Prostate gland (tissue), 2 donors: ENCODE data around the gene SLC16A7. TPM values are rescaled to one million over a fixed set of nuclear protein-coding genes. Genes with fewer than 3 reads are reported as not detected.

ENCODE experiments used
- DNase-seq: peaks from one replicate; pipeline ENCODE4 v3.0.0-alpha.2; 2019; ENCODE audit warnings: low spot score
- H3K27ac ChIP-seq, 2 donors: fragments of 200-600 bp; sonication (generic); 2 replicates each; pipeline ENCODE4 v1.5.1; 2017 to 2019
- H3K27me3 ChIP-seq: fragments of 200-600 bp; sonication (generic); replicated peaks from 2 replicates; pipeline ENCODE4 v1.5.1; 2019; ENCODE audit not compliant: insufficient read depth
- H3K36me3 ChIP-seq, 2 donors: fragments of 200-600 bp; sonication (generic); 1 replicate in 1 of 2; 2 replicates in 1 of 2; pipeline versions ENCODE4 v1.5.1 to v1.8.1; 2017 to 2019
- H3K4me1 ChIP-seq: fragments of 200-600 bp; sonication (generic); replicated peaks from 2 replicates; pipeline ENCODE4 v1.5.1; 2019
- H3K4me3 ChIP-seq, 2 donors: fragments of 200-600 bp; sonication (generic); 2 replicates each; pipeline ENCODE4 v1.5.1; 2017 to 2019
- H3K9me3 ChIP-seq: fragments of 200-600 bp; sonication (generic); 2 replicates; pipeline ENCODE4 v1.5.1; 2017
- POLR2A ChIP-seq: fragments of 450-650 bp; IDR thresholded peaks from one replicate; pipeline ENCODE4 v1.6.1; 2016; ENCODE audit warnings: antibody characterized with exemption, mild to moderate bottlenecking
- POLR2AphosphoS5 ChIP-seq: sonication (generic); formaldehyde crosslinking; IDR thresholded peaks from one replicate; pipeline ENCODE4 v1.6.1; 2017; ENCODE audit warnings: antibody characterized with exemption
- WGBS: methylation state at CpG from one replicate; pipeline ENCODE4 v1.1.5; 2018; 5-methylcytosine and 5-hydroxymethylcytosine counted together
- intact Hi-C: fragments of 100-400 bp; cut with DNase I; formaldehyde crosslinking; loops from one replicate; pipeline ENCODE4 v1.14.2; 2022
- total RNA-seq, 2 donors: library from RNA; depleted of rRNA; stranded (reverse); fragments of >200 nt; gene quantifications; one replicate each; pipeline ENCODE4 v1.1.0, GENCODE V29; 2016
- TF ChIP-seq, protein P1 (sequence below), 4 experiments: fragments of 200-600 bp in 2 of 4; fragments of 450-650 bp in 2 of 4; sonication (generic) in 2 of 4; IDR thresholded peaks; 1 replicate in 3 of 4; 2 replicates in 1 of 4; pipeline ENCODE4 v1.5.1; 2016 to 2019; ENCODE audit warnings: antibody characterized with exemption in 4 of 4, mild to moderate bottlenecking in 2 of 4, moderate library complexity in 2 of 4

SLC16A7 gene
- total RNA-seq, 2 donors from 2014 or later = 4.3 to 10.6 TPM

DNA sequence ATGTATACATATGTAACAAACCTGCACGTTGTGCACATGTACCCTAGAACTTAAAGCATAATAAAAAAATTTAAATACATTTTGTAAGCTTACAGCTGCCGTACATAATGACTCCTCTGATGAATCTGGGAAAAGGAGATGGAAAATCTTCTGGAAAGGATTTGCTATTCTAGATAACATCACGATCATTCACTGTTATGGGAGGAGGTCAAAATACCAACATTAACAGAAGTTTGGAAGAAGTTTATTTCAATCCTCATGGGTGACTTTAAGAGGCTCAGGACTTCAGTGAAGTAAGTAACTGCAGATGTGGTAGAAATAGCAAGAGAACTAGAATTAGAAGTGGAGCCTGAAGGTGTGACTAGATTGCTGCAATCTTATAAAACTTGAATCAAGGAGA is 172.2 kb downstream of the SLC16A7 start:
- H3K4me1 ChIP-seq = no peaks in the 10 kb centered on the region
- WGBS = 85% methylated on average over 3 of the region's 3 CpGs
- H3K27ac ChIP-seq = no peak overlapping the region
- no peak for TF ChIP-seq POLR2A
- H3K27me3 ChIP-seq = no peaks in the 10 kb centered on the region
- no peak for DNase-seq
- intact Hi-C loops = no loop called here
- H3K36me3 ChIP-seq = no peaks in the 10 kb centered on the region
- no peak overlapping the region for H3K4me3 ChIP-seq
- H3K9me3 ChIP-seq = no peaks in the 10 kb centered on the region

DNA sequence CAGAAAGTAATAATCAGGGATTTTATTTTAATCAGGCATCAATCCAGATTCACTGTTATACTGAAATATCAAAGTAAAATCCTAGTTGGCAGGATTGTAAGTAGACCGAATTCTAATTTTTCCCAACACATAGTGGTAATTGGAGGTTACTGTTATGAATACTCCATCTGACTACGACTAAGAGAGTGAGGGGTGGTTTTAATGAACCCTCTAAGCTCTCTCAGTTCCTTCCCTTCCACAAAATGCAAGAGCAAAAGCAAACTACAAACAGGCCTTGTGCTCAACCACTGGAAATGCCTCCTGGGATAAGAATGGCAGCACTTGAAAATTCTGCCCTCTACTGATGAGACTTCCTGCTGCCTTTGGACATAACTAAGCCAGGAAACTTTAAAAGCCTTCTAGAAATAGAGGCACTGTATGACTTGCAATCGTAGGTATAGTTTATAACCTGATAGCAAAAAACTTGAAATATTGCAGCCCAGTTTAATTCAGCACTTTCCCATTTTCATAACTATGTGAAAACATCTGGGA is 184.8 kb downstream of the SLC16A7 start:
- intact Hi-C loops = no loop called here
- H3K27me3 ChIP-seq = no peaks in the 10 kb centered on the region
- TF ChIP-seq POLR2A = no peak
- TF ChIP-seq POLR2AphosphoS5 = no peak
- TF ChIP-seq, protein P1, sequence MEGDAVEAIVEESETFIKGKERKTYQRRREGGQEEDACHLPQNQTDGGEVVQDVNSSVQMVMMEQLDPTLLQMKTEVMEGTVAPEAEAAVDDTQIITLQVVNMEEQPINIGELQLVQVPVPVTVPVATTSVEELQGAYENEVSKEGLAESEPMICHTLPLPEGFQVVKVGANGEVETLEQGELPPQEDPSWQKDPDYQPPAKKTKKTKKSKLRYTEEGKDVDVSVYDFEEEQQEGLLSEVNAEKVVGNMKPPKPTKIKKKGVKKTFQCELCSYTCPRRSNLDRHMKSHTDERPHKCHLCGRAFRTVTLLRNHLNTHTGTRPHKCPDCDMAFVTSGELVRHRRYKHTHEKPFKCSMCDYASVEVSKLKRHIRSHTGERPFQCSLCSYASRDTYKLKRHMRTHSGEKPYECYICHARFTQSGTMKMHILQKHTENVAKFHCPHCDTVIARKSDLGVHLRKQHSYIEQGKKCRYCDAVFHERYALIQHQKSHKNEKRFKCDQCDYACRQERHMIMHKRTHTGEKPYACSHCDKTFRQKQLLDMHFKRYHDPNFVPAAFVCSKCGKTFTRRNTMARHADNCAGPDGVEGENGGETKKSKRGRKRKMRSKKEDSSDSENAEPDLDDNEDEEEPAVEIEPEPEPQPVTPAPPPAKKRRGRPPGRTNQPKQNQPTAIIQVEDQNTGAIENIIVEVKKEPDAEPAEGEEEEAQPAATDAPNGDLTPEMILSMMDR (IDR thresholded peaks at IDR 0.05) = no peak
- H3K4me3 ChIP-seq = no peak overlapping the region
- H3K9me3 ChIP-seq = no peaks in the 10 kb centered on the region
- H3K36me3 ChIP-seq = no peaks in the 10 kb centered on the region
- no peak overlapping the region for H3K27ac ChIP-seq
- no peaks in the 10 kb centered on the region for H3K4me1 ChIP-seq
- DNase-seq = no peak
- WGBS = 65% methylated on average over 3 of the region's 3 CpGs

DNA sequence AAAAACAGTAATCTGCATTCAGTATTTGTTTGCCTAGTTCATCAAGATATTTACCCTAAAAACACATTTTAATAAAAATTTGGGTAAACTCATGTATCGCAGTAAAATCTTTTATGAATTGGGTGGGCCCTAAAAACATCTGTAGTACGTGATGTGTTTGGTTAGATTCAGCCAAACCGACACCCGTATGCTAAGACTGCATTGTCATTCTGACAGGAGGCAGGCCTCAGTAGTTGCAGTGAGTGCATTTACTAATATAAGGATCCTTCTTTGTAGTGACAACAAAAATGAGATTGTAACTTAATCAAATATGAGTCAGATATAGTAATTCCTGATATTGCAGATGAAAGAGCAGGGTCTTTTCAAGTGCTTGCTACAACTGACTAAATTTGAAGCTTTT is 191.8 kb downstream of the SLC16A7 start:
- no peaks in the 10 kb centered on the region for H3K4me1 ChIP-seq
- no peaks in the 10 kb centered on the region for H3K36me3 ChIP-seq
- no peak overlapping the region for H3K4me3 ChIP-seq
- no peak for DNase-seq
- no peaks in the 10 kb centered on the region for H3K27me3 ChIP-seq
- H3K9me3 ChIP-seq = no peaks in the 10 kb centered on the region
- H3K27ac ChIP-seq = no peak overlapping the region
- intact Hi-C loops = no loop called here
- WGBS = 38% methylated on average over 4 of the region's 4 CpGs
- TF ChIP-seq POLR2A = no peak
- no peak for TF ChIP-seq POLR2AphosphoS5
- TF ChIP-seq, protein P1 (IDR thresholded peaks at IDR 0.05) = no peak

DNA sequence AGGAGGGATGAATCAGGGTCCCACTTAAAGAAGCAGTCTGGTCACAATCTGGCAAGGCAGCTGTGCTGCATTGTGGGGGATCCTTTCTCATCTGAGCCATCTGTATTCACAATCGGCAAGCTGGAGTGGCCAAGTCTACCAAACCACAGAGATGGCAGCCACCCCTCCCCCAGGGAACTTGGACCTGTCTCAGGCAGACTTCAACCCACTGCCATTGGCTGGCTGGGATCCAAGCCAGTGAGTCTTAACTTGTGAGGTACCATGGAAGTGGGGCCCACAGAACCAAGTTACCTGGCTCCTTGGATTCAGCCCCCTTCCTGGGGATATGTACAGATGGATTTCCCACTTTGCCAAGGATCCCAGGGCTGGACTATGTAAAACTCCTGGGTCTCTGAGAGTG is 196.8 kb downstream of the SLC16A7 start:
- Histone ChIP-seq H3K9me3 (no peaks in the 10 kb centered on the region), H3K27me3 (no peaks in the 10 kb centered on the region), H3K4me1 (no peaks in the 10 kb centered on the region), H3K27ac (no peak overlapping the region), H3K4me3 (no peak overlapping the region), H3K36me3 (no peaks in the 10 kb centered on the region)
- 92% methylated on average over 1 of the region's 1 CpG for WGBS
- DNase-seq = no peak
- intact Hi-C loops = no loop called here
- TF ChIP-seq, protein P1 (IDR thresholded peaks at IDR 0.05) = no peak
- TF ChIP-seq POLR2A (no peak), POLR2AphosphoS5 (no peak)

GRCh38 chr12:59803735-59804134 is 207.9 kb downstream of the SLC16A7 start:
- no peak for DNase-seq
- no peaks in the 10 kb centered on the region for H3K4me1 ChIP-seq
- no peaks in the 10 kb centered on the region for H3K9me3 ChIP-seq
- H3K27ac ChIP-seq = peak overlapping the region in 1 of 2 donors; percentile 13
- TF ChIP-seq POLR2AphosphoS5 (no peak), POLR2A (no peak)
- TF ChIP-seq, protein P1 (IDR thresholded peaks at IDR 0.05) = no peak
- 14% methylated on average over 1 of the region's 1 CpG for WGBS
- intact Hi-C loops = loop anchor here (10.0 kb wide), 2 partner anchors 209 to 399 kb away; partner anchors contain the start of gene SLC16A7
- H3K36me3 ChIP-seq = no peaks in the 10 kb centered on the region
- H3K27me3 ChIP-seq = no peaks in the 10 kb centered on the region
- no peak overlapping the region for H3K4me3 ChIP-seq
